GM18505 (cell line): Measurements from ENCODE around the gene CACNA1D.

Experiments used
- ATAC-seq: cut with Tn5 transposase; IDR thresholded peaks from one replicate; pipeline ENCODE4 v1.9.1; 2021; ENCODE audit not compliant: unreplicated experiment
- POLR2A ChIP-seq: IDR thresholded peaks from 4 replicates; pipeline ENCODE4 v1.6.1; 2011; ENCODE audit warnings: borderline replicate concordance; ENCODE audit not compliant: insufficient read depth, insufficient read length; ENCODE audit errors: extremely low read depth

Gene CACNA1D

DNA sequence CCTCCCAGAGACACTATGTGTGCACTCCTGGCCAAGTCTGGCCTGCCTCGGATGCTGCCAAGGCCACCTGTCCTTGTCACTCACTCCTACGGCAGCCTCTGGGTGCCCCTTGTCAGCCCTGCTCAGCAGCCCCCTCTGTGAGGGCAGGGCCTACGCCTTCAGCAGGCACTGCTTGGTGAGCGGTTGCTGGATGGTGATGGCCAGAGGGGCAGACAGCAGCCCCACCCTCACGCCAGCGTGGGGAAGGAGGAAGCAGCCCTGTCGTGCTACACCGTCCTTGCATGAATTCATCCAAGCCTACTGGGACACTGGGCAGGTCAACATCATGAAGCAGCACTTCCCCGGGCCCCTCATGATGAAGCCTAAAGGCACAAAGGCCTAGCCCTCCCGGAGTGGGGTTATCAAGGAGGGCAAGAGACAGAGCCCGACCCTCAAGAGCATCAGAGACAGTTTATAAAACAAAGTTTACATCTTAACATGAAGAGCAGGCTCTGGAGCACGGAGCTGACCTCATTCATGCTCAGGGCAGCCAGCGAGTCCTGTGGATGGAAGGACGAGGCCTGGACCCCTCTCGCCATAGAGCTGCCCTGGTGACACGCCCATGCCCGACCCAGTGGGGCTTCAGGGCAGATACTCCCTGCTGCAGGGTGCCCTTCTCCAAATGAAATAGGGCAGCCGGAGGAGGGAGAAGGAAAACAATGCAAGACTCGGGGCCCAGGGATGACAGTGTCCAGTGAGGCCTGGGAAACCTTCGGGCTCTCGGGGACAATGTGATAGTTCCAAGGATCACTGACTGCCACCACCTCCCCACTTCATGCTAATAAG, 326.6 kb downstream of the CACNA1D start:
- TF ChIP-seq POLR2A: no peak
- no peak for ATAC-seq

- no peak for ATAC-seq
Observed at GRCh38 chr3:53821631-53822121, 327.3 kb downstream of the CACNA1D start.

GRCh38 chr3:53822331-53822741, 327.9 kb downstream of the CACNA1D start:
- no peak for TF ChIP-seq POLR2A
- ATAC-seq: no peak

More at GRCh38 chr3:53821631-53822121, 327.3 kb downstream of the CACNA1D start:
- no peak for TF ChIP-seq POLR2A

DNA sequence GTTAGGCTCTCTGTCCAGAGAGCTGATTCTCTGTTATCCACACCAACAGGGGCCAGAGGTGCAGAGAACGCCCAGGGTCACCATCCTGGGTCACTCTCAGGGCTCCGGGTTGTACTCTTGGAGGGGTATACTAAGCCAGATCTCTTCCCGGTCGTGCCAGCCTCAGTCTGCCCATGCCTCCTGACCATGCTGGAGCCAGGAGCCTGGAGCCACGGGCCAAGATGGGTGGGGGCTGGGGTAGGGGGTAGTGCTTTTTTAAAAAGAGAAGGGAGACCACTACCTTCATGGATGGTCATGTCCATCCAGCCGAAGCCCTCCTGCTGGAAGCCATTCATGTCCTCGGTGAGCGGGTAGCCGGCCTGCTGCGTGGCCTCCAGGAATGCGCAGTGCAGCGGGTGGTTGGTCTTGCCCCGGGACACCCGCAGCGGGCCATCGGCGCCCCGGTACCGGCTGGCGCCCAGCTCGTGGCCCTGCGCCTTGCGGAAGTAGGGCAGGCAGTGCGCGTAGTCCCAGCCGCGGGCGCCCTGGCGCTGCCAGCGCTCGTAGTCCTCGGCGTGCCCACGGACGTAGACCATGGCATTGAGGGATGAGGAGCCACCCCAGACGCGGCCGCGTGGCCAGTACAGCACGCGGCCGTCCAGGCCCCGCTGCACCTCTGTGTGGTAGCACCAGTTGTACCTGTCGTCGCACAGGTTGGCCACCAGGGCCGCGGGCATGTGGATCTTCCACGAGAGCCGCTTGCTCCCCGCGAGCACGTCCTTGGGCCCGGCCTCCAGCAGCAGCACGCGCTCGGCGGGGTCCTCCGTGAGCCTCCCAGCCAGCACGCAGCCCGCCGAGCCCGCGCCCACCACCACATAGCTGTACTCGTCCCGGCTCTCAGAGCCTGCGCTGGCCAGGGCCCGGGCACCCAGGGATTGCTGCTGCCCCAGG, 328.9 kb downstream of the CACNA1D start:
- ATAC-seq: no peak

DNA sequence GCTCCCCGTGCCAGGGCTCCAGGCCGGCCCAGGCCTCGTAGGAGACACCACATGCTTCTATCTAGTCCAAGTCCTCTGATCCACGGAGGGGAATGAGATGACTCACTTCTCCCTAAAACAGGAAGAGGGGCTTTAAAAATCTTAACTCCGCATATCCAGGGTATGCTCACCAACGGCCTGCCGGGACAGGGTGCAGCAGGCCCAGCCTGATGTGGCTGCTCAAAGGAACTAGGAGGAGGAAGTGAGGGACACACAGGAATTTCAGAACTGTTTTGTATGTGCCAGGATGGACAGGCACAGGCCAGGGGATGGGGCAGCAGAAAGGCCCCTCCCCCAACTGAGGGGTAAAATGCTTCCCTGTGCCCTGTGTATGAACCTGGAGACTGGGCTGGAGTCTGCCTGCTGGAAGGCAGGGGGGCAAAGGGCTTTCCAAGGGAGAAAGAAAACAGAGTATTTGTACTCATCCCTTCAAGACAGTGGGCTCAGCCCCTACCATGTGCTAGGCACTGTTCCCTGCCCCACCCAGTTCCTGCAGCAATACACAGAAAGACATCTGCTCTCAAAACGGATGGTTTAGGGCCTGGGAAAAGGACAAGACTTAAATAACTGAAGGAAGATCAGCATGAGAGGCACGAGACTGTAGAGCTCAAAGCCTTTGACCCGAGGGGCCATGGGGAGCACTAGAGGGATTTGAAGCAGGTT, 329.7 kb downstream of the CACNA1D start:
- no peak for ATAC-seq
- no peak for TF ChIP-seq POLR2A

More for the DNA sequence above, 328.9 kb downstream of the CACNA1D start:
- no peak for TF ChIP-seq POLR2A

- TF ChIP-seq POLR2A: no peak
- ATAC-seq: no peak
Observed at GRCh38 chr3:53824795-53825194, 330.4 kb downstream of the CACNA1D start.

DNA sequence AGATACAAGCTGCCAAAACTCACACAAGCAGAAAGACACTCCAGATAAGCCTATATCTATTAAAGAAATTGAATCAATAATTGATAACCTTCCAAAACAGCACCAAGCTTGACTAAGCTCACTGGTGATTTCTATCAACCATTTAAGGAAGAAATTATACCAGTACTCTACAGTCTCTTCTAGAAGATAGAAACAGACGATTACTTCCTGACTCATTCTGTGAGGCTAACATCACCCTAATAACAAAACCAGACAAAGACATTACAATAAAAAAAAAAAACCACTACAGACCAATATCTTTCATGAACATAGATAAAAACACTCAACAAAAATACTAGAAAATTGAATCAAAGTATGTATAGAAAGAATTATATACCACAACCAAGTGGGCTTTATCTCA, 331.6 kb downstream of the CACNA1D start:
- ATAC-seq: no peak
- no peak for TF ChIP-seq POLR2A

GRCh38 chr3:53828581-53828980, 334.2 kb downstream of the CACNA1D start:
- TF ChIP-seq POLR2A: no peak
- no peak for ATAC-seq

DNA sequence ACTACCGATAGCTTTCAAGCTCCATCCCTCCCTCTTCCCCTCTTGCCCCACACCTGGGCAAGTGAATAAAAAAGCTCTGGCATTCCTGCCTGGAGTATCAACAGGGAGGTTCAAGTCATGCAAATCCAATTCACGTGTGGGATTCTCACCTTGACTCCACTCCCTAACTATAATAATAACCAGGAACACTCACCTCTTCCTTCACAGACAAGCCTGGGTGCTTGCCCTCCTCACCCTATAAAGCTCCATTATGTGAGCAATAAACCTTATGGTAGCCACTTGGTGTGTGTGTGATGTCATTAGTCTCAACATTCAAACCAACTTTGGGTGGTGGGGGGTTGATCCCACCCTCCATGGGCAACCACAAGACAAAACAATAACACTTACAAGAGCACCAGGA, 335.2 kb downstream of the CACNA1D start:
- no peak for ATAC-seq
- TF ChIP-seq POLR2A: no peak

- no peak for TF ChIP-seq POLR2A
- no peak for ATAC-seq
Observed at GRCh38 chr3:53830944-53831343, 336.5 kb downstream of the CACNA1D start.

DNA sequence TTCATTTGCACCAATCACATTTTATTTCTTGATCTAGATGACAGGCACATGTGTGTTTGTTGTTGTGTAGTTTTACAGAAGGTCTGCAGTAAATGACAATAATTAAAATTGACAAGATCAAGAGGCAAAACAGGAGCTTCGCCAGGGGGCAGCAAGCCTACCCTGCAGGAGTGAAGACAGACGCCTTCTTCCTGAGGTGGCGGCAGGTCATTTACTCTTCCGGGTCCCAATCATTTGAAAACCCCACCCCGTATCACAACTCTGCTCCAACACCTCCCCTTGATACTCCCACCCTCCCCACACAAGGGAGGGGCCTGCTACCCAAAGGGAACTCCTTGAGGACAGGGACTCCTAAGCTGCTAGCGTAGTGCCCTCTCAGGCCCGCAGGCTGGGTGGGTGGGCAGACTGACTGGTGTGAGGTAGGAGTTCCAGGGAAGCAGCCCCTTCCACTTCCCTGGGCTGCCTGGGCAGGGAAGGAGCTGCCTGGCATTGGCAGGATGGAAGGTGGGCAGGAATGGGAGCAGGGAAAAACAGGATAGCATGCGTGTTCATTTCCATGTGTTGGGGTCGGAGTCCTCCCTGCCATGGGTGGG, 338.7 kb downstream of the CACNA1D start:
- ATAC-seq: no peak
- TF ChIP-seq POLR2A: no peak

- ATAC-seq: no peak
- TF ChIP-seq POLR2A: no peak
Observed at GRCh38 chr3:53833700-53834099, 339.3 kb downstream of the CACNA1D start.
